K562 (cell line): Measurements from ENCODE around the gene CADPS2. TPM values are rescaled to one million over a fixed set of nuclear protein-coding genes. Genes with fewer than 3 reads are reported as not detected.

Experiments used
- ATAC-seq: fragments of 200-7000 bp; cut with Tn5 transposase; 3 replicates; pipeline ENCODE4 v1.9.1; 2020; ENCODE audit warnings: moderate library complexity
- BruUV-seq: library from RNA; stranded (reverse); fragments of 400-500 nt; replicated peaks from 2 replicates; lab custom pipeline; 2021; lab: Mats Ljungman, UMichigan
- CTCF ChIA-PET: fragments of 300-600 bp; formaldehyde crosslinking; extraction: SDS; loops from one replicate; lab custom pipeline; 2021; ENCODE audit warnings: low intra/inter-chr PET ratio; lab: Yijun Ruan, JAX
- POLR2A ChIA-PET: fragments of 300-600, 350-650 bp; sonication (Branson Sonifier 250); formaldehyde crosslinking; extraction: SDS; loops from one replicate; lab custom pipeline; 2021; ENCODE audit warnings: antibody characterized with exemption, inconsistent platforms; lab: Yijun Ruan, JAX
- DNase-seq, 4 experiments: peaks; one replicate each; pipeline versions ENCODE4 v3.0.0 to v3.0.0-alpha.2; 2011 to 2018; ENCODE audit warnings: low spot score in 3 of 4, mixed read lengths in 3 of 4; ENCODE audit errors: extremely low read depth in 1 of 4
- FAIRE-seq: peaks from 2 replicates; lab custom pipeline; 2011; peaks lifted over from hg19 to GRCh38; lab: Jason Lieb, UNC
- H2AFZ ChIP-seq: 2 replicates; pipeline ENCODE4 v1.6.0; 2011; ENCODE audit warnings: low read depth, low read length, control low read depth, inconsistent platforms
- H3K27ac ChIP-seq: fragments of 200-600 bp; 3 replicates; pipeline ENCODE4 v1.8.0; 2011; ENCODE audit warnings: low read depth, mild to moderate bottlenecking, control low read depth, inconsistent platforms, low read length, moderate library complexity, mixed read lengths; ENCODE audit errors: extremely low read depth
- H3K27me3 ChIP-seq, 2 experiments: fragments of 300-600 bp in 1 of 2; 2 replicates in 1 of 2; 3 replicates in 1 of 2; pipeline versions ENCODE4 v1.6.0 to v1.8.0; 2011; ENCODE audit warnings: inconsistent platforms in 2 of 2, low read length in 2 of 2, mild to moderate bottlenecking in 1 of 2, mixed read lengths in 1 of 2, moderate library complexity in 1 of 2; ENCODE audit not compliant: control insufficient read depth in 2 of 2, insufficient read depth in 2 of 2
- H3K36me3 ChIP-seq: fragments of 300-600 bp; 3 replicates; pipeline ENCODE4 v1.8.0; 2011; ENCODE audit warnings: mild to moderate bottlenecking, low read length, inconsistent platforms; ENCODE audit not compliant: control insufficient read depth, insufficient read depth
- H3K4me1 ChIP-seq, 2 experiments: fragments of 200-600 bp in 1 of 2; replicated peaks in 1 of 2; 2 replicates in 1 of 2; 3 replicates in 1 of 2; pipeline versions ENCODE4 v1.5.1 to v1.8.0; 2011; ENCODE audit warnings: inconsistent platforms in 2 of 2, low read length in 2 of 2, mild to moderate bottlenecking in 1 of 2, mixed read lengths in 1 of 2, moderate library complexity in 1 of 2; ENCODE audit not compliant: control insufficient read depth in 2 of 2, insufficient read depth in 2 of 2
- H3K4me2 ChIP-seq: 2 replicates; pipeline ENCODE4 v1.6.1; 2011; ENCODE audit warnings: low read length, control low read depth, inconsistent platforms, mixed read lengths; ENCODE audit not compliant: insufficient read depth
- H3K4me3 ChIP-seq: fragments of 200-600 bp; sonication (generic), shearing (Covaris generic); 2 replicates; pipeline ENCODE4 v1.5.1; 2016; ENCODE audit warnings: control low read depth, inconsistent platforms
- H3K79me2 ChIP-seq: fragments of 200-600 bp; 3 replicates; pipeline ENCODE4 v1.8.0; 2011; ENCODE audit warnings: low read length, inconsistent platforms; ENCODE audit not compliant: control insufficient read depth, insufficient read depth
- H3K9ac ChIP-seq, 2 experiments: 2 replicates each; pipeline versions ENCODE4 v1.6.0 to v1.6.1; 2011; ENCODE audit warnings: low read depth in 2 of 2, low read length in 2 of 2, control low read depth in 1 of 2, inconsistent platforms in 1 of 2, mild to moderate bottlenecking in 1 of 2, mixed read lengths in 1 of 2; ENCODE audit not compliant: insufficient read depth in 1 of 2
- H3K9me1 ChIP-seq: one replicate; pipeline ENCODE4 v1.6.0; 2011; ENCODE audit warnings: inconsistent platforms, mild to moderate bottlenecking, low read length, moderate library complexity; ENCODE audit not compliant: control insufficient read depth, insufficient read depth
- H3K9me3 ChIP-seq: replicated peaks from 2 replicates; pipeline ENCODE4 v1.5.1; 2011; ENCODE audit warnings: low read depth, low read length, inconsistent platforms; ENCODE audit not compliant: control insufficient read depth, insufficient read depth
- H4K20me1 ChIP-seq: replicated peaks from 2 replicates; pipeline ENCODE4 v1.6.1; 2011; ENCODE audit warnings: low read length, inconsistent platforms, mixed read lengths; ENCODE audit not compliant: control insufficient read depth, insufficient read depth
- AFF1 ChIP-seq, 2 experiments: fragments of 450-650 bp; IDR thresholded peaks; 2 replicates each; pipeline ENCODE4 v1.6.1; 2018; ENCODE audit warnings: mild to moderate bottlenecking in 2 of 2, low read depth in 1 of 2; ENCODE audit not compliant: partially characterized antibody in 2 of 2
- CXXC5 ChIP-seq: fragments of 250-450 bp; sonication (Bioruptor Pico); IDR thresholded peaks from 2 replicates; pipeline ENCODE4 v1.8.0; 2022; ENCODE audit warnings: inconsistent platforms, mild to moderate bottlenecking, moderate library complexity
- KHSRP ChIP-seq: fragments of 450-650 bp; IDR thresholded peaks from 2 replicates; pipeline ENCODE4 v1.6.1; 2017
- LARP7 ChIP-seq: fragments of 450-650 bp; IDR thresholded peaks from 2 replicates; pipeline ENCODE4 v1.6.1; 2016
- PHF8 ChIP-seq: fragments of 200-600 bp; sonication (generic); IDR thresholded peaks from 2 replicates; pipeline ENCODE4 v1.6.1; 2012; ENCODE audit warnings: mixed run types, mild to moderate bottlenecking, inconsistent platforms, low read length, moderate library complexity, borderline replicate concordance
- PTRF ChIP-seq: fragments of 450-650 bp; IDR thresholded peaks from 2 replicates; pipeline ENCODE4 v1.6.1; 2016; ENCODE audit warnings: mild to moderate bottlenecking, missing genetic modification characterization, missing compliant biosample characterization
- SAFB ChIP-seq: fragments of 200-400 bp; formaldehyde crosslinking; IDR thresholded peaks from 2 replicates; pipeline ENCODE4 v1.6.1; 2017; ENCODE audit warnings: low read depth, low read length, borderline replicate concordance
- SMARCA4 ChIP-seq: fragments of 450-650 bp; IDR thresholded peaks from 2 replicates; pipeline ENCODE4 v1.6.1; 2016
- SNAPC5 ChIP-seq: fragments of 250-450 bp; sonication (Bioruptor Pico); IDR thresholded peaks from 2 replicates; pipeline ENCODE4 v1.8.0; 2021; ENCODE audit warnings: moderate library complexity, mild to moderate bottlenecking, inconsistent platforms
- ZNF232 ChIP-seq: sonication (generic); formaldehyde crosslinking; IDR thresholded peaks from 2 replicates; pipeline ENCODE4 v1.8.0; 2022; ENCODE audit warnings: mild to moderate bottlenecking, missing genetic modification reagents
- WGBS: fragments of 100-300 bp; shearing (Covaris generic); methylation state at CpG from one replicate; pipeline ENCODE4 v1.1.6; 2016; ENCODE audit warnings: low coverage, mixed read lengths; ENCODE audit not compliant: insufficient coverage; ENCODE audit errors: missing lambda C conversion rate; 5-methylcytosine and 5-hydroxymethylcytosine counted together
- in situ Hi-C: fragments of 300-500 bp; cut with MboI; formaldehyde crosslinking; loops from 4 replicates; pipeline ENCODE4 v1.15.0; 2018; ENCODE audit warnings: inconsistent platforms, mixed read lengths
- intact Hi-C: fragments of 100-400 bp; cut with micrococcal nuclease; formaldehyde crosslinking; loops from 2 replicates; pipeline ENCODE4 v1.14.2; 2022
- polyA plus RNA-seq, 8 experiments: library from polyadenylated mRNA; depleted of rRNA in 4 of 8; stranded (reverse) in 5 of 8; unstranded in 3 of 8; fragments of >200 nt; fragmentation: Nextera tagmentation in 2 of 8; fragmentation: Illumina TruSeq in 1 of 8; extraction: Ambion mirVana in 2 of 8; extraction: Trizol in 1 of 8; gene quantifications; 2 replicates each; pipeline versions ENCODE4 v1.2.1 to v1.2.3, GENCODE V29; 2011 to 2014; ENCODE audit warnings: inconsistent platforms in 1 of 8, missing spikeins in 1 of 8
- total RNA-seq, 7 experiments: library from RNA; depleted of rRNA in 6 of 7; stranded (reverse); fragments of >200 nt in 6 of 7; fragmentation: Illumina TruSeq in 2 of 7; extraction: Trizol in 2 of 7; gene quantifications; 2 replicates each; pipeline versions ENCODE4 v1.2.1 to v1.2.3, GENCODE V29; 2011 to 2021; ENCODE audit warnings: low replicate concordance in 1 of 7

The CADPS2 gene
- total and polyA plus RNA-seq, 9 of the 15 experiments (the other 6 are each of a cell fraction or from before 2014, with no cell fraction given) = 0.03 to 0.14 (median 0.04) TPM; not detected in 1

- Histone ChIP-seq H3K4me3 (no peak overlapping the region), H3K79me2 (no peaks in the 10 kb centered on the region), H3K36me3 (no peaks in the 10 kb centered on the region), H3K9ac (no peak overlapping the region), H4K20me1 (no peaks in the 10 kb centered on the region), H3K4me1 (no peaks in the 10 kb centered on the region), H3K27me3 (no peaks in the 10 kb centered on the region), H3K9me3 (peaks cover 3% of the 10 kb centered on the region; the same call in 1 of the 2 replicates), H3K9me1 (no peaks in the 10 kb centered on the region), H3K27ac (no peak overlapping the region), H2AFZ (no peak overlapping the region), H3K4me2 (no peak overlapping the region)
- BruUV-seq = no TSS peak
- no peak for TF ChIP-seq SNAPC5 (CRISPR knock-in tag)
- no peak for TF ChIP-seq SMARCA4
- no peak for TF ChIP-seq PHF8
- TF ChIP-seq KHSRP = no peak
- TF ChIP-seq CXXC5 (CRISPR knock-in tag) = no peak
- intact Hi-C loops = no loop called here
- ATAC-seq = no peak
- CTCF ChIA-PET = no interaction called here
- no peak for DNase-seq
- FAIRE-seq = no peak
- POLR2A ChIA-PET = interaction anchor here (1.4 kb wide), 1 partner anchor 18 kb away, joined by 5 read pairs; no protein-coding TSS in a partner anchor
- in situ Hi-C loops = no loop called here
Observed at GRCh38 chr7:122867471-122867980, 18.7 kb downstream of the CADPS2 start.

GRCh38 chr7:122864838-122865237, 21.4 kb downstream of the CADPS2 start:
- no peak for ATAC-seq
- peaks cover 3% of the 10 kb centered on the region; the same call in 1 of the 2 replicates for H3K9me3 ChIP-seq
- no peaks in the 10 kb centered on the region for H3K9me1 ChIP-seq
- H3K36me3 ChIP-seq = no peaks in the 10 kb centered on the region
- ChIA-PET POLR2A (no interaction called here), CTCF (no interaction called here)
- intact Hi-C loops (no loop called here), in situ Hi-C loops (no loop called here)
- H3K27ac ChIP-seq = no peak overlapping the region
- no peak overlapping the region for H2AFZ ChIP-seq
- H3K27me3 ChIP-seq = no peaks in the 10 kb centered on the region
- no peak overlapping the region for H3K4me2 ChIP-seq
- BruUV-seq = no TSS peak
- no peak for FAIRE-seq
- H3K9ac ChIP-seq = no peak overlapping the region
- no peaks in the 10 kb centered on the region for H3K79me2 ChIP-seq
- no peaks in the 10 kb centered on the region for H4K20me1 ChIP-seq
- H3K4me1 ChIP-seq = no peaks in the 10 kb centered on the region
- DNase-seq = no peak
- WGBS = 0% methylated on average over 3 of the region's 3 CpGs
- no peak overlapping the region for H3K4me3 ChIP-seq
- no peak for TF ChIP-seq AFF1 (IDR thresholded peaks at IDR 0.05; ENCODE audit: low read depth in 1 of 2, partially characterized antibody in 2 of 2)
- no peak for TF ChIP-seq SAFB
- TF ChIP-seq LARP7 = no peak
- TF ChIP-seq PTRF (tag) = no peak
- TF ChIP-seq ZNF232 (CRISPR knock-in tag) = no peak
